HG02840 (cell line): ENCODE measurements around the gene OGDH.
"Not testable (repeated sequence)": the region's sequence is repeated elsewhere in the genome, so short reads cannot be mapped to it uniquely, and the experiment has no call there.

Experiments used
- ATAC-seq: cut with Tn5 transposase; IDR thresholded peaks from one replicate; pipeline ENCODE4 v1.9.1; 2021; ENCODE audit warnings: mild to moderate bottlenecking, moderate library complexity, moderate number of reproducible peaks; ENCODE audit not compliant: unreplicated experiment, low FRiP score

Gene OGDH

DNA sequence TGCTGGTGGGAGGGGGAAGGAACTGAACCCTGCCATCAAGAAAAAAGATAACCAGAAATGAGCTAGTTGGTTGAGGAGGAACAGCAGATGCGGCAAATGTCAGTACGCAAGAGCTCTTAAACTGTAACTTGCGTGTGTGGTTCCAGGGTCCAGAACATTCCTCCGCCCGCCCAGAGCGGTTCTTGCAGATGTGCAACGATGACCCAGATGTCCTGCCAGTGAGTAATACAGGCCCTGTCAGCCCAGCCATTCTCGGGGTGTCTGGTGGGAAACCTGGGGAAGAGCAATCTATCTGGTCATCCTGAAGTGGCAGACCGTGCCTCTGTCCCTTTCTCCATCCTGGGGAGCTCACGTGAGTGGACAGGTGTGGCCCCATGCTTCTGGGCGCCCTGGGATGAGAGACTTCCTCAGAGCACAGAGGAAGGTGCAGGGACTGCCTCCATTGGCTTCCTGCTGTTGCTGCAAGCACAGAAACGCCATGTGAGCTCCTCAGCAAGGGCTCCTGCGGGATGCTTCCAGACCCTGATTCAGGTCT lies 91.7 kb downstream of the OGDH start:
- no peak for ATAC-seq

DNA sequence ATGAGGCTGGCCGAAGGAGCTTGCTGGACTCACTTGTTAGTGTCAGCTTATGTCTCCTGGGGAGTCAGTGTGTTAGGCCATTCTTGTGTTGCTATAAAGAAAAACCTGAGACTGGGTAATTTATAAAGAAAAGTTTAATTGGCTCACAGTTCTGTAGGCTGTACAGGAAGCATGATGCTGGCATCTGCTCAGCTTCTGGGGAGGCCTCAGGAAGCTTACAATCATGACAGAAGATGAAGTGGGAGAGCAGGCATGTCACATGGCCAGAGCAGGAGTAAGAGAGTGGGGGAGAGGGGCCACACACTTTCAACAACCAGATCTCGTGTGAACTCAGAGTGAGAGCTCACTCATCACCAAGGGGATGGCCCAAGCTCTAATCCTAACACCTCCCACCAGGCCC lies 93.2 kb downstream of the OGDH start:
- not testable (repeated sequence) for ATAC-seq

DNA sequence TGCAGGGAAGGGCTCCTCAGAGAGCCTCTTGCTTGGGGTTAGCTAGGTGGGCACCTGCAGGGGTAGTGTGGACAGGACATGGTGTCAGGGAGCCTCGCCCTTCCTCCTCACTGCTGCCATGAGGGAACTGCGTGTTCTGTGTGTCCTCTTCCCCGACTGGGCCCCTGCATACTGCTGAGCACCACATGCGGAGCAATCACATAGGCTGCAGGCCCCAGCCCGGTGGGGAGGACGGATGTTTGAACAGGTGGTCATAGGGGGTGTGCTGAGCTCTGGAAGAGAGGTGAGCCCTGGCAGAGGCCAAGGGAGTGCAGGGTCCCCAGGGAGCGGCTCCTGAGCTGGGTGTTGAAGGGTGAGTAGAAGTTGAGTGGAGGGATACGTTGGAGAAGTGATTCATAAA lies 93.9 kb downstream of the OGDH start:
- no peak for ATAC-seq

DNA sequence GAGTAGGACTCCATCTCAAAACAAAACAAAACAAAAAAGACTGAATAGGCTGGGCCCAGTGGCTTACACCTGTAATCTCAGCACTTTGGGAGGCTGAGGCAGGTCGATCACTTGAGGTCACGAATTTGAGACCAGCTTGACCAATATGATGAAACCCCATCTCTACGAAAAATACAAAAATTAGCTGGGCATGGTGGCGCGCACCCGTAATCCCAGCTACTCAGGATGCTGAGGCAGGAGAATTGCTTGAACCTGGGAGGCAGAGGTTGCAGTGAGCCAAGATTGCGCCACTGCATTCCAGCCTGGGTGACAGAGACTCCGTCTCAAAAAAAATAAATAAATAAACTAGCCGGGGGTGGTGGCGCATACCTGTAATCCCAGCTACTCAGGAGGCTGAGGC lies 97.0 kb downstream of the OGDH start:
- not testable (repeated sequence) for ATAC-seq

DNA sequence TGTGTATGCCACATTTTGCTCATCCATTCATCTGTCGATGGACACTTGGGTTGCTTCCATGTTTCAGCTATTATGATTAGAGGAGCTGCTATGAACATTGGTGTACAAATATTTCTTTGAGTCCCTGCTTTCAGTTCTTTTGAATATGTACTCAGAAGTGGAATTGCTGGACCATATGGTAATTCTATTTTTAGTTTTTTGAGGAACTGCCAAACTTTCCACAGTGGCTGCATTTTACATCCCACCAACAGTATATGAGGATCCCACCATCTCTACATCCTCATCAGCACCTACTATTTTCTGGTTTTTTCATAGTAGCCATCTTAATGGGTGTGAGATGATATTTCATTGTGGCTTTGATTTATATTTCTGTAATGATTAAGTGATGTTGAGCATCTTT lies 97.5 kb downstream of the OGDH start:
- ATAC-seq: no peak

DNA sequence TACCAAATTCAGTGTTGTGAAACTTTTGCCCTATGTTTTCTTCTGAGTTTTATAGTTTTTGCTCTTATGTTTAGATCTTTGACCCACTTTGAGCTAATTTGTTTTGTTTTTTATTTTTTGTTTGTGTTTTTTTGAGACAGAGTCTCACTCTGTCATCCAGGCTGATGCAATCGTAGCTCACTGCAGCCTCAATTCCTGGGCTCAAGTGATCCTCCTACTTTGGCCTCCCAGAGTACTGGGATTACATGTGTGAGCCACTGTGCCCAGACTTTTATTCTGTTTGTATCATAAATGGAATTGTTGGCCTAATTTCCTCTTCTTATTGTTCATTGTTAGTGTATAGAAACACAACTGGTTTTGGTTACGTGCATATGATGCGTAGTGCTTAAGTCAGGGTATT lies 99.0 kb downstream of the OGDH start:
- no peak for ATAC-seq

DNA sequence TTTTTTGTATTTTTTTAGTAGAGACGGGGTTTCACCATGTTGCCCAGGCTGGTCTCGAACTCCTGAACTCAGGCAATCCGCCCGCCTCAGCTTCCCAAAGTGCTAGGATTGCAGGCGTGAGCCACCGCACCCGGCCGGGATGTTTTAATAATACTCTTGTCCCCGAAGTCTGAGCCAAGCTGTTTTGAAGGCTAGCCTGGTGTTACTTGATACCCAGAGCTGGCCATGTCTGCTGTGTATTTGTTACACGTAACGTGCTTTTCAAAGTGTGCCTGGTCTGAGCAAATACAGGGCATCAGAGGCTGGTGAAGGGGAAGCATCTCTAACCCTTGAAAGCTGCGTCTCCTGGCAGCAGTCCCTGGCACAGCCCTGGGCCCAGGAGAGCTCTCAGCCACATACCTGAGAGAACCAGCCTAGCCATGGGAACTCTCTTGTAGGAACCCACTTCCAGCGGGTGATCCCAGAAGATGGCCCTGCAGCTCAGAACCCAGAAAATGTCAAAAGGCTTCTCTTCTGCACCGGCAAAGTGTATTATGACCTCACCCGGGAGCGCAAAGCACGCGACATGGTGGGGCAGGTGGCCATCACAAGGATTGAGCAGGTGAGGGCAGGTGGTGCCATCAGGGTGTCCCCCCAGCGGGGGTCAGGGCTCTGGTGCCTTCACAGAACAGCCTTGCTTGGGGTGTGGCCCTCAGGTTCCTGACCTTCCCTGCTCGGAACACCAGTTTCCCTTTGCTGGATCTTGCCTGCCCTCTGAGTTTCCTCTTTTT lies 100.5 kb downstream of the OGDH start:
- ATAC-seq: no peak

DNA sequence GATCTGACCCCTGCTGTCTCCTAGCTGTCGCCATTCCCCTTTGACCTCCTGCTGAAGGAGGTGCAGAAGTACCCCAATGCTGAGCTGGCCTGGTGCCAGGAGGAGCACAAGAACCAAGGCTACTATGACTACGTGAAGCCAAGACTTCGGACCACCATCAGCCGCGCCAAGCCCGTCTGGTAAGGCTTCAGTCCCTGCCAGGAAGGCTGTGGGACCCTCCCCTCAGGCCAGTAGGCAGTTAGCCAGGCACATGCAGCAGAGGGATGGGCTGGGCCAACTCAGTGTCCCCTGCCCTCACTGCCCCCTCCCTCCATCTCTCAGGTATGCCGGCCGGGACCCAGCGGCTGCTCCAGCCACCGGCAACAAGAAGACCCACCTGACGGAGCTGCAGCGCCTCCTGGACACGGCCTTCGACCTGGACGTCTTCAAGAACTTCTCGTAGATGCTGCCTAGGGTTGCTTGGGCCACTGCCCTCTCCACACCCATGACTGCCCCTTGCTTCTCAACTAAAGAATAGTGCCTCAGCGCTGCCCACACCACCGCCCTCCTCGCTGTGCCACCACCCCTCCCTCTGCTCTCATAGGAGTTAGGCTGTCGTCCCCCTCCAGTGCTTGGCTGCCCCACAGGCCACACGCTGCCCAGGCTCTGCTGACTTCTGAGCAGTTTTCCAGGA lies 101.3 kb downstream of the OGDH start:
- no peak for ATAC-seq

DNA sequence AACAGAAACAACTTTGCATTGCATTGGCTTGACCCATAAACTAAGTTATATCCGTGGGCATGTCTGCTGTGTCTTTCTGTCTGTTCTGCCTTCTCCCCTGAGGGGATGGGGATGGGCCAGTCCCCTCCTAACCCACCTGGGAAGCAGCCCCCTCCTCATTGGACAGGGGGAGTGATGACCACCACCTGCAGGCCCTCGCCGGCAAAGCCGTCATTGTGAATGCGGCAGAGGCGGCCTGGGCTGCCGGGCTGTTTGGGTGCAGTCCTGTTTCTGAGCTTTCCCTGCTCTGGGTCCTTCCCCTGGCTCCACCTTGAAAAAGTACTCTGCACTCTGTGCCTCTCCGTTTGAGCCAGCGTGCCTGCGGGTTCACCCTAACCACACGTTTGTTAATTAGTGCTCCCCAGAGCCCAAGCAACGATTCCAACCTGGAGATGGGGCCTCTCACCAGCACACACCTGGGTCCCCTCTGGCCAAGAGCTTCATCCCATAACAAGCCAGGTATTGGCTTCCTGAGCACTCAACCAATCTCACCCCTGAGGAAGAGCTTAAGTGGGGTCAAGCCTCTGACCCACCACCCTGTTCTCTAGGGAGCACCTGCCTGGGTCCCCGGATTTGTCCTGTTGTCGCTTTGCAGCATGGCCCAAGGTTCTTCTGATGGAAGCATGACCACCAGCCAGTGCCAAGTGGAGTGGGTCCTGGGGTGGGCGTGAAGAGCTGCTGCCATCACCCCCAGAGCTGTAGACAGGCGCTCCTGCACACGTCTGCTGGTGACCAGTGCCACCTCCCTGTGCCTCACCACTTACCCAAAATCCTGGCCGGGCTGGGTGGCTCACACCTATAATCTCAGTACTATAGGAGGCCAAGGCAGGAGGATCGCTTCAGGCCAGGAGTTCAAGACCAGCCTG lies 102.8 kb downstream of the OGDH start:
- ATAC-seq: no peak

DNA sequence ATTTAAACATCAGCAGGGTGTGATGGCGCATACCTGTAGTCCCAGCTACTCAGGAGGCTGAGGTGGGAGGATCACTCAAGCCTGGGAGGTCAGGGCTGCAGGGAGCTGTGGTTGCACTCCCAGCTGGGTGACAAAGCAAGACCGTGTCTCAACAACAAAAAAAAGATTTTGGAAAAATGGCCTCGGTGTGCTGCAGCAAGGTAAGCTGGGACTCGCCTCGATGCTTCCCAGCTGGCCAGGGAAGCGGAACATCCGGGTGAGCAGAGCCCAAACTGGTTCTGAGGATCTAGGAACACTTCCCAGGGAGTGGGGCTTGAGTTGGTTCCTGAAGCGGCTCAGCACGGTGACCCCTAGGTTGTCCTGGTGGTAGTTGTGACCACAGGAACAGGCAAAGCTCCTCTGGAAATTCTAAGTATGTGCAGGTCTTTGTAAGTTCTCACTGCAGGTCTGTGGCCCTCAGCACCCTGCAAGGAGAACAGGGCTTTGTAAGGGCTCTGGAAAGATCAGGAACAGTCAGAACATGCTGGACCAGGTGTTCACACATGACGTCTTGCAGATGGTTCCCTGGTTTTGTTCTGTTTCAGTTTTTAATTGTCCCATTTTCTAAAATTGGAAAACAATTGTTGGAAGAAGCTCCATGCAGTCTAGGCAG lies 103.6 kb downstream of the OGDH start:
- ATAC-seq: no peak

DNA sequence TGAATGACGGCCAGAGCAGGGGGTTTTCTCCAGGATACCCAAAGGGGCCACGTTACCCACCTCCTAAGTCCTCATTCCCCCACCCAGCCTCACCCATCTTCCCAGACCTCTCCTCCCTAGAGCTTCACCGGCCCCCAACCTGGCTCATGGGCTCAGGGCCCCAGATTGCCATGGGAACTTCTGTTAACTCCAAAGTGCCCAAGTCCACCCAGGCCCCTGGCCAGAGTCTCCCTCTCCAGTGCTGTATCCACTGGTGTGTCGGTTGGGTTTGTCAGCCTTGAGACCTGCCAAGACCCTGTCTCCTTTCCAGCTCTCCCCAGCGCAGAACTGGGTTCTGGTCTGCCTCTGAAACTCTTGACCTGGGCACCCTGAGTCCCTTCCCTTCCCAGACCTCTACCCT lies 105.1 kb downstream of the OGDH start:
- ATAC-seq: no peak

DNA sequence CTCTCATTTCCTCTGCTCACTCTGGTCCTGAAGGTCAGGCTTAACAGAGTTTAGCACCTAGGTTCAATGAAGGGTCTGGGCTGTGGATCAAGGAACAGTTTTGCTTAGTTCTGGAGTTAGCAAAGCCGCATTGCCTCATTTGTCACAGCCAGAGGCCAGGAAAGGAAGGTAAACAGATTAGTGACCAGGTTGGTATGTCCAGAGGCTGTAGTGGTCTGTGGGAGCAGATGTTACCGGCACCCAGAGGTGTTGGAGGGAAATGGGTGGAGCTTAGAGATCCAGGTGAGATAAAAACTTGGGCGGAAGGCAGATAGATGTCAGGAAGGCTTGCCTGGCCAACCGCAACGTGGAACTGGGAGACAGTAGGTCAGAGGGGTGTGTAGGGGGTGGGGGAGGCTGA lies 105.6 kb downstream of the OGDH start:
- no peak for ATAC-seq

DNA sequence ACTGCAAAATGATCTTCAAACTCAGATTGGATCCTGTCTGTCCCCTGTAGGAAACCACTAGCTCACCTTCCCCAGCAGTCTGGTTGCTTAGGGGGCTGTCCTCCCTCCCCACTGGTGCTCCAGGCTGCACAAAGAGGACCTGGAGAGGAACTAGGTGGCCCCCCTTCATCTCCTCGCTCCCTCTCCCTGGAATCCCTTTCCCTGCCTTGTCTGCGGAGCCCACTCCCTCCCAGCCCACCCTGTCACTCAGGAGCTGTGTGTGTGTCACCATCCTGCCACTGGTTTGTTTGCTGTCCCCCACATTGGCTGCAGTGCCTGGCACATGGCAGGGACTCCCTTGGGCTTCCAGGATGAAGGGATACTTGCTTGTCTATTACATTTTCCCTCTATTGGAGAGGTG lies 106.7 kb downstream of the OGDH start:
- ATAC-seq: no peak

DNA sequence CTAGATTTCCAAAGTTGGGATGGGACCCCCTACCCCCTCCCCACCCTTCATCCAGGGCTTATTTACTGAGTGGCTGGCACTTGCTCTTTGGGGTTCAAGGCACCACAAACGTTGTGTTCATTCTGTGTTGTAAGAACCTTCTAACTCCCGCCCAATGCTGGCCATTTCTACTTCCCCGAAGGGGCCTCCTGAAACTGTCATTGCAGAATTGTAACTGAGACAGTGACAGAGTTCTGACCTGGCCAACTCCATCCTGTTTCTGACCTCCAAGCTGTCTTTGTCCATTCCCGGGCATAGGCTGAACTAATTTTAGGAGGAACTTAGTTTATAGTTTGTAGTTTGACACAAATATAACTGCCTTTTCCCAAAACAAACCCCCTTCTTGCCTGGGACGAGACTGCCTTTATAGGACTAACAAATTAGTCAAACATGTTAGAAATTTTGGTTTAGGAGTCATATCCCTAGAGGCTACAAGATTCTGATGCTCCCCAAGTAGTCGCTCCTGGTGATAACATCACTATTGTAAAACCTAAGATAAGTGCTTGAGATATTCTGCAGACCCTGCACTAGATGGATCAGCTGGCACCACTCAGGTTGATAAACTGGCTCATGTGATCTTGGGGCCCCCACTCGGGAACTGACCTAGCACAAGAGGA lies 107.4 kb downstream of the OGDH start:
- ATAC-seq: no peak

DNA sequence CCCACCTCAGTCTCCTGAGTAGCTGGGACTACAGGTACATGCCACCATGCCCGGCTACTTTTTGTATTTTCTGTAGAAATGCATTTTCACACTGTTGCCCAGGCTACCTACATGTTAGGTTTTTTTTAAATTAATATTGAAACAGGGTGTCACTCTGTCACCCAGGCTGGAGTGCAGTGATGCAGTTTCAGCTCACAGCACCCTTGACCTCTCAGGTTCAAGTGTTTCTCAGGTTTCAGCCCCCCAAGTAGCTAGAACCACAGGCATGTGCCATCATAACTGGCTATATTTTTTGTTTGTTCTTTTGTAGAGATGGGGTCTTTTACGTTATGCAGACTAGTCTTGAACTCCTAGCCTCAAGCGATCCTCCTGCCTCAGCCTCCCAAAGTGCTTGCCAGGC lies 109.8 kb downstream of the OGDH start:
- no peak for ATAC-seq

DNA sequence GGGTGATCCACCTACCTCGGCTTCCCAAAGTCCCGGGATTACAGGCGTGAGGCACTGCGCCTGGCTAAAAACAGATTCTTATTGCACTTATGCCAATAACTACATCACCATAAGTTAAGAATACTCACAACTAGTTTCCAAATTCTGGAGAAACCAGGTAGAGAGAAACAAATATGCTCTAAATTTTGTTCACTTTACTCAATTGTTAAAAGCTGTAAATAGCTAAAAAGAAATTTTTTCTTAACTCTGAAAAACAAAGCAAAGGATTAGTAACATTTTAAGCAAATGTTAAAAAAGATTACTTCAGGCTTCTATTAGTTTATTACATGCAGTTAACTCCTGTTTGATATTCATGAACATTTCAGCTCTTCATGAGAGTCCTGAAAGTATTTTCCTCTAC lies 113.9 kb downstream of the OGDH start:
- ATAC-seq: no peak

DNA sequence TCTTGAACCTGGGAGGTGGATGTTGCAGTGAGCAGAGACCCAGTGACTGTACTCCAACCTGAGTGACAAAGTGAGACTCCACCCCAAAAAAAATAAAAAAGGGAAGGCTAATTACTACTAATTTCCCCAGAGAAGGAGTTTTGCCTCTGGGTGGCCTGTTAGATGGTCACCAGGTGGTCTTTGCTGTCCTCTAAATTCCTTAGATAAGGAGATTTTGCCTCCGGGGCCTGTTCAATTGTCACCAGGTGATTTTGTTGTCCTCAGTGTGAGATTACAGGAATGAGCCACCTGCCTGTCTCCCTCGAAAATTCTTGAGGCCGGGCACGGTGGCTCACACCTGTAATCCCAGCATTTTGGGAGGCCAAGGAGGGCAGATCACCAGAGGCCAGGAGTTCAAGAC lies 117.8 kb downstream of the OGDH start:
- no peak for ATAC-seq

DNA sequence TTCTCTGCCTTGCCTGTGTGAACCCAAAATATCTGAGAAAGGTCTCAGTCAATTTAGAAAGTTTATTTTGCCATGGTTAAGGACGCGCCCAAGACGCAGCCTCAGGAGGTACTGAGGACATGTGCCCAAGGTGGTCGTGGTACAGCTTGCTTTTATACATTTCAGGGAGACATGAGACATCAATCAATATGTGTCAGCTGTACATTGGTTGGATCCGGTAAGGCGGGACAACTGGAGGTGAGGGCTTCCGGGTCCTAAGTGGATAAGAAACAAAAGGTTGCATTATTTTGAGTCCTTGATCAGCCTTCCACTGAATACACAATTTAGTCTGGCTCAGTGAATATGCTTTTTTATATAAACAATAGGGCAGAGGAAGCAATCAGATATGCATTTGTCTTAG lies 119.8 kb downstream of the OGDH start:
- ATAC-seq: not testable (repeated sequence)

DNA sequence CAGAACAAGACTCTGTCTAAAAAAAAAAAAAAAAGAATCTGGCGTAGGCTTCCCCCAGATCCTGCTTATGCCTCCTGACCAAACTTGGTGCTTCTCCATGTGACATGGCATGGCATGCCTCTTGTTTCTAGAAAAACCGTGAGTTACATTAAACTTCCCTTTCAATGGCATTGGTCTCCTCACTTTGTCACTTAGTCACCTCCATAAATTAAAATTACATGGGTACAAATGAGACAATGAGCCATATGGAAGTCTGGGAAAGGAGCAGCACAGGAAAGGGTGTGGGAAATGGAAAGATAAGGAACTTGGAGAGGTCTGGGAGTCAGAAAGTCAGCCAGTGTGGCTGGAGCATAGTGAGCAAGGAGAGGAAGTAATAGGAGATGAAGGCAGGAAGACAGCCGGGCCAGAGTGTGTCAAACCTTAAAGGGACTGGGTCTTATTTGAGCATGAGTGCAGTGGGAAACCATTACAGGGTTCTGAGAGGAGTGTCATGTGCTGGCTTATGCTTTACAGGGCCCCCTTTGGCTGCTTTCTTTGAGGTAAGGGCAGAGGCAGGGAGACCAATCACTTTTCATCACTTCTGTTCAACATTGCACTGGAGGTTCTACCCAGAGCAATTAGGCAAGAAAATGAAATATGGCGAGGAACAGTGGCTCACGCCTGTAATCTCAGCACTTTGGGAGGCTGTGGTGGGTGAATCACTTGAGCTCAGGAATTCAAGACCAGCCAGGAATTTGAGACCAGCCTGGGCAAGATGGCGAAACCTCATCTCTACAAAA lies 120.9 kb downstream of the OGDH start:
- no peak for ATAC-seq
